Measurements from ENCODE around the gene DYNC1LI1.

DNA sequence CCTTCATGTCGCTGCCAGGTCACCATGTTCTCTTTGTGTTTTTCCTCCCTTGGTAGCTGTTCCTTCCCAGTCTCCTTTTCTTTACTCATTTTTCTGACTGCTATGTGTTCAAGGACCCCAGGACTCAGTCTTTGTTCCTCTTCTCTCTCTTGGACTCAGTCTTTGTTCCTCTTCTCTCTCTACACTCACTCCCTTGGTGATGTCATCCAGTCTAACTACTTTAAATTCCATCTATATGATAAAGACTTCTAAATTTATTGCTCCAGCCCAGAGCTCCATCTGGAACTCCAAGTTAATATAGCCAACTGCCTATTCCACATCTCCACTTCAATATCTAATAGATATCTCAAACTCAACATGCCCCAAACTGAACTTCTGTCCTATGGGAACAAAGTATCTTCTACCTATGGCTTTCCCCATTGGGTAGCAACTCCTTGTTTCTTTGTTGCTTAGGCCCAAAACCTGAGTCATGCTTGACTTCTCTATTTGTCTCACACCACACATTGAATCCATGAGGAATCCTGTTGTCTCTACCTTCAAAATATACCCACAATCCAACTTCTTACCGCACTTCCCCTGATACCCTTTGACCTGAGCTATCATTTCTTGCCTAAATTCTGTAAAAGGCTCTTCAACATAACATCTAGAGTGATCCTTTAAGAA lies 4.9 kb upstream of the DYNC1LI1 start:
- TF ChIP-seq POLR2AphosphoS5 (IDR thresholded peaks at IDR 0.05; ENCODE audit: low read depth, low read length) (no peak), POLR2A (IDR thresholded peaks at IDR 0.05; ENCODE audit: low read depth, low read length) (no peak), TAF1 (IDR thresholded peaks at IDR 0.05; ENCODE audit: borderline replicate concordance, low read depth, low read length) (no peak)

Measured in GM12892 (cell line).